Cardiac septum (tissue), 1 donor: ENCODE data around the gene JPH3. TPM values are rescaled to one million over a fixed set of nuclear protein-coding genes. Genes with fewer than 3 reads are reported as not detected.
"Not testable (repeated sequence)": the region's sequence is repeated elsewhere in the genome, so short reads cannot be mapped to it uniquely, and the experiment has no call there.

ENCODE experiments used
- DNase-seq: peaks from one replicate; pipeline ENCODE4 v3.0.0-alpha.2; 2020; ENCODE audit warnings: low spot score
- intact Hi-C: fragments of 100-400 bp; cut with DNase I; formaldehyde crosslinking; loops from one replicate; pipeline ENCODE4 v1.14.0; 2022
- total RNA-seq: library from RNA; stranded (reverse); fragmentation: NEBNext Ultra II Directional; extraction: Animal tissue kit (Norgen Biotek cat#: 25700); gene quantifications from one replicate; pipeline ENCODE4 v1.2.1, GENCODE V29; 2021
- donor health status: DM: no; HTN: no; CAD: no.

JPH3 gene
- total RNA-seq, 1 donor from 2014 or later, result 0.11 TPM

- DNase-seq, result no peak
- intact Hi-C loops, result no loop called here
Observed at GRCh38 chr16:87721622-87722585, 119.6 kb downstream of the JPH3 start.

GRCh38 chr16:87722590-87723225 lies 120.4 kb downstream of the JPH3 start:
- intact Hi-C loops, result no loop called here
- no peak for DNase-seq

GRCh38 chr16:87723226-87723623 lies 120.9 kb downstream of the JPH3 start:
- intact Hi-C loops, result no loop called here
- DNase-seq, result no peak

GRCh38 chr16:87724490-87725291 lies 122.4 kb downstream of the JPH3 start:
- intact Hi-C loops, result no loop called here
- no peak for DNase-seq

GRCh38 chr16:87725596-87726235 lies 123.4 kb downstream of the JPH3 start:
- intact Hi-C loops, result no loop called here
- no peak for DNase-seq

- DNase-seq, intact Hi-C loops: not testable (repeated sequence)
Observed at GRCh38 chr16:87726577-87726976, 124.3 kb downstream of the JPH3 start.

- intact Hi-C loops, result no loop called here
Observed at GRCh38 chr16:87727346-87727745, 125.0 kb downstream of the JPH3 start.

GRCh38 chr16:87728026-87728425 lies 125.7 kb downstream of the JPH3 start:
- intact Hi-C loops, result no loop called here
- DNase-seq, result no peak

More at GRCh38 chr16:87727346-87727745, 125.0 kb downstream of the JPH3 start:
- DNase-seq, result no peak

- intact Hi-C loops, result no loop called here
- DNase-seq, result no peak
Observed at GRCh38 chr16:87729266-87729954, 127.1 kb downstream of the JPH3 start.

GRCh38 chr16:87731607-87732006 lies 129.3 kb downstream of the JPH3 start:
- DNase-seq, result no peak
- intact Hi-C loops, result no loop called here

- DNase-seq, result no peak
- intact Hi-C loops, result no loop called here
Observed at GRCh38 chr16:87733190-87733589, 130.9 kb downstream of the JPH3 start.

- DNase-seq, result no peak
- intact Hi-C loops, result no loop called here
Observed at GRCh38 chr16:87734644-87735043, 132.3 kb downstream of the JPH3 start.

- intact Hi-C loops, result no loop called here
Observed at GRCh38 chr16:87735270-87736007, 133.1 kb downstream of the JPH3 start.

GRCh38 chr16:87736008-87736382 lies 133.7 kb downstream of the JPH3 start:
- intact Hi-C loops, result no loop called here
- no peak for DNase-seq

More at GRCh38 chr16:87735270-87736007, 133.1 kb downstream of the JPH3 start:
- no peak for DNase-seq

GRCh38 chr16:87739801-87740200 lies 137.5 kb downstream of the JPH3 start:
- intact Hi-C loops, result no loop called here
- DNase-seq, result no peak

- intact Hi-C loops, result no loop called here
- DNase-seq, result no peak
Observed at GRCh38 chr16:87740441-87740840, 138.1 kb downstream of the JPH3 start.

GRCh38 chr16:87740909-87741424 lies 138.7 kb downstream of the JPH3 start:
- DNase-seq, result no peak
- intact Hi-C loops, result no loop called here
